Fibroblast of lung (primary cell): ENCODE data around the gene CSN3. TPM values are rescaled to one million over a fixed set of nuclear protein-coding genes. Genes with fewer than 3 reads are reported as not detected.

Source experiments
- DNase-seq, 2 donors: peaks; one replicate each; pipeline versions ENCODE4 v3.0.0 to v3.0.0-alpha.2; 2010; ENCODE audit warnings: low read depth in 2 of 2
- H2AFZ ChIP-seq: 2 replicates; pipeline ENCODE4 v1.5.1; 2012; ENCODE audit warnings: low read length, control low read depth, inconsistent platforms
- H3K27ac ChIP-seq: 2 replicates; pipeline ENCODE4 v1.5.1; 2011; ENCODE audit warnings: low read length, control low read depth; ENCODE audit not compliant: insufficient read depth
- H3K27me3 ChIP-seq: 2 replicates; pipeline ENCODE4 v1.5.1; 2011; ENCODE audit warnings: mild to moderate bottlenecking, low read length; ENCODE audit not compliant: control insufficient read depth, insufficient read depth
- H3K36me3 ChIP-seq: 2 replicates; pipeline ENCODE4 v1.5.1; 2011; ENCODE audit warnings: low read length; ENCODE audit not compliant: control insufficient read depth, insufficient read depth
- H3K4me1 ChIP-seq: 2 replicates; pipeline ENCODE4 v1.5.1; 2011; ENCODE audit warnings: low read length; ENCODE audit not compliant: control insufficient read depth, insufficient read depth; ENCODE audit errors: extremely low read depth
- H3K4me2 ChIP-seq: 2 replicates; pipeline ENCODE4 v1.5.1; 2011; ENCODE audit warnings: low read length, control low read depth; ENCODE audit not compliant: insufficient read depth; ENCODE audit errors: extremely low read depth
- H3K4me3 ChIP-seq, 4 experiments: fragments of 200-600 bp in 1 of 4; sonication (generic) in 1 of 4; replicated peaks in 1 of 4; 2 replicates each; pipeline ENCODE4 v1.5.1; 2011 to 2016; ENCODE audit warnings: low read length in 4 of 4, low read depth in 3 of 4, mild to moderate bottlenecking in 3 of 4, control low read depth in 2 of 4, inconsistent platforms in 1 of 4, mixed read lengths in 1 of 4; ENCODE audit not compliant: insufficient read depth in 1 of 4; ENCODE audit errors: control extremely low read depth in 1 of 4
- H3K79me2 ChIP-seq: 2 replicates; pipeline ENCODE4 v1.5.1; 2012; ENCODE audit warnings: mild to moderate bottlenecking, low read length, inconsistent platforms; ENCODE audit not compliant: control insufficient read depth, insufficient read depth
- H3K9ac ChIP-seq: 2 replicates; pipeline ENCODE4 v1.5.1; 2011; ENCODE audit warnings: mild to moderate bottlenecking, low read length, control low read depth; ENCODE audit not compliant: insufficient read depth
- H3K9me3 ChIP-seq: 2 replicates; pipeline ENCODE4 v1.5.1; 2012; ENCODE audit warnings: low read depth, low read length; ENCODE audit not compliant: control insufficient read depth, insufficient read depth
- H4K20me1 ChIP-seq: 2 replicates; pipeline ENCODE4 v1.5.1; 2011; ENCODE audit warnings: low read length; ENCODE audit not compliant: control insufficient read depth, insufficient read depth; ENCODE audit errors: extremely low read depth
- EZH2 ChIP-seq: IDR thresholded peaks from 2 replicates; pipeline ENCODE4 v1.5.1; 2012; ENCODE audit warnings: low read length, control low read depth, mild to moderate bottlenecking; ENCODE audit errors: missing control alignments
- polyA plus RNA-seq, 2 donors: library from polyadenylated mRNA; depleted of rRNA in 1 of 2; stranded (reverse) in 1 of 2; unstranded in 1 of 2; fragments of >200 nt; gene quantifications; 2 replicates each; pipeline ENCODE4 v1.2.1, GENCODE V29; 2011 to 2012; ENCODE audit warnings: missing spikeins in 1 of 2
- total RNA-seq: library from RNA; depleted of rRNA; stranded (reverse); fragments of >200 nt; gene quantifications from 2 replicates; pipeline ENCODE4 v1.2.1, GENCODE V29; 2014
- TF ChIP-seq, protein P1 (sequence below), 2 donors: IDR thresholded peaks in 1 of 2; conservative IDR thresholded peaks in 1 of 2; 1 replicate in 1 of 2; 2 replicates in 1 of 2; pipeline ENCODE4 v1.5.1; 2011 to 2012; ENCODE audit warnings: low read length in 2 of 2, control low read depth in 1 of 2, inconsistent platforms in 1 of 2, low read depth in 1 of 2, mild to moderate bottlenecking in 1 of 2

Gene CSN3
- total and polyA plus RNA-seq, 2 donors (not counting 1 experiment from before 2014, with no cell fraction given), result not detected

DNA sequence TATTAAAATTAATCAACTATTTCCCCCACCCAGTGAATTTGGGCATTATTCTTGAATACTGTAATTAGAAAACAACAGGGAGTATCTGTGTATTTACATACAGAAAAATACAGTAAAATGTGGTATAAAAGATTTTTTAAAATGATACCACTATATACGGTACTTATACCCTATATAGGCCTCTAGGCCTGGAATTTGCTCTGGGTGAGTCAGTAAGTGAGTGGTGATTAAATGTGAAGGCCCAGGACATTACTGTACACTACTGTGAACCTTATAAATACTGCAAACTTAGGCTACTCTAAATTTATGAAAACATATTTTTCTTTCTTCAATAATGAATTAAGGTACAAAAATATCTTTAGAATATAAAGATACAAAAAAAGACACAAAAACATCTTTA is 6.3 kb upstream of the CSN3 start:
- Histone ChIP-seq H4K20me1 (no peaks in the 10 kb centered on the region), H2AFZ (no peak overlapping the region), H3K9ac (no peak overlapping the region), H3K79me2 (no peaks in the 10 kb centered on the region), H3K9me3 (no peaks in the 10 kb centered on the region), H3K27ac (no peak overlapping the region), H3K36me3 (no peaks in the 10 kb centered on the region), H3K4me3 (no peak overlapping the region), H3K4me1 (no peaks in the 10 kb centered on the region), H3K27me3 (no peaks in the 10 kb centered on the region), H3K4me2 (no peak overlapping the region)
- DNase-seq, result peak in 1 of 2 donors; percentile 47
- no peak for TF ChIP-seq EZH2
- TF ChIP-seq, protein P1, sequence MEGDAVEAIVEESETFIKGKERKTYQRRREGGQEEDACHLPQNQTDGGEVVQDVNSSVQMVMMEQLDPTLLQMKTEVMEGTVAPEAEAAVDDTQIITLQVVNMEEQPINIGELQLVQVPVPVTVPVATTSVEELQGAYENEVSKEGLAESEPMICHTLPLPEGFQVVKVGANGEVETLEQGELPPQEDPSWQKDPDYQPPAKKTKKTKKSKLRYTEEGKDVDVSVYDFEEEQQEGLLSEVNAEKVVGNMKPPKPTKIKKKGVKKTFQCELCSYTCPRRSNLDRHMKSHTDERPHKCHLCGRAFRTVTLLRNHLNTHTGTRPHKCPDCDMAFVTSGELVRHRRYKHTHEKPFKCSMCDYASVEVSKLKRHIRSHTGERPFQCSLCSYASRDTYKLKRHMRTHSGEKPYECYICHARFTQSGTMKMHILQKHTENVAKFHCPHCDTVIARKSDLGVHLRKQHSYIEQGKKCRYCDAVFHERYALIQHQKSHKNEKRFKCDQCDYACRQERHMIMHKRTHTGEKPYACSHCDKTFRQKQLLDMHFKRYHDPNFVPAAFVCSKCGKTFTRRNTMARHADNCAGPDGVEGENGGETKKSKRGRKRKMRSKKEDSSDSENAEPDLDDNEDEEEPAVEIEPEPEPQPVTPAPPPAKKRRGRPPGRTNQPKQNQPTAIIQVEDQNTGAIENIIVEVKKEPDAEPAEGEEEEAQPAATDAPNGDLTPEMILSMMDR (conservative IDR thresholded peaks at IDR 0.05 in 1 of 2, IDR thresholded peaks at IDR 0.05 in 1 of 2; ENCODE audit: low read depth in 1 of 2, low read length in 2 of 2), result no peak

DNA sequence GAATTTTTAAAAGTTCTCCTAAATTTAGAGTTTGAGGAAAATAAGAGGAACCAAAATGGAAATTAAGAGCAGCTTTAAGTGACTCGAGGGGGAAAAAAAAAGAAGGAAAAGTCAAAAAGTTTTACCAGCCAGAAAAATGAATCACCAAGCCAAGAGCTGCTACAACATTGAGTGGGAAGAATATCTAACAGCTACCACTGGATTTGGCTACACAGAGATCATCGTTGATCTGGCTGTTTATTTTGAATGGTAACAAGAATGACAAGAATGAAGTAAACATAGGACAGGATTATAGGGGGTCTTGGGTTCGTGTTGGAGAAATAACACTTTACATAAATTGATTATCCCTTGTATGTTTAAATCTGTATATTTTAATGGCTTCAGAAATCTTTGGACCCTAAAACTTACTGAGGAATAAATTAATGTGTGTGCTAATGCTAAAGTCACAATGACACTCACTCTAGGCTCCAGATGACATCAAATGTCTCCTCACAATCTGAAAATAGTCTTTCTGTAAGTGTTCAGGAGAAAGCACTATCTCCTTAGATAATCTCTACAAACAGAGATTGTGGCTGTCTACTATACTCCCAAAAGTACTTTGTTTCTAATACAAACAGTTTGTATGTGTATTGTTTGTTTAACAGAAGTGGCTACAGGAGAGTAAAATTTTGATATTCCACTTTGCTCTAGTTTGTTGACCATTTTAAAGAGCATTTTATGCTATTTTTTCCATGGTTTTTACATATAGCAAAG is 3.1 kb upstream of the CSN3 start:
- H3K36me3 ChIP-seq, result no peaks in the 10 kb centered on the region
- no peak overlapping the region for H3K4me3 ChIP-seq
- H3K4me2 ChIP-seq, result no peak overlapping the region
- TF ChIP-seq, protein P1 (conservative IDR thresholded peaks at IDR 0.05 in 1 of 2, IDR thresholded peaks at IDR 0.05 in 1 of 2; ENCODE audit: low read depth in 1 of 2, low read length in 2 of 2), result no peak
- no peak for TF ChIP-seq EZH2
- H3K79me2 ChIP-seq, result no peaks in the 10 kb centered on the region
- no peaks in the 10 kb centered on the region for H3K4me1 ChIP-seq
- H3K27ac ChIP-seq, result no peak overlapping the region
- no peak overlapping the region for H3K9ac ChIP-seq
- DNase-seq, result peak in 1 of 2 donors; percentile 16
- no peaks in the 10 kb centered on the region for H4K20me1 ChIP-seq
- H3K9me3 ChIP-seq, result no peaks in the 10 kb centered on the region
- H3K27me3 ChIP-seq, result no peaks in the 10 kb centered on the region
- no peak overlapping the region for H2AFZ ChIP-seq

DNA sequence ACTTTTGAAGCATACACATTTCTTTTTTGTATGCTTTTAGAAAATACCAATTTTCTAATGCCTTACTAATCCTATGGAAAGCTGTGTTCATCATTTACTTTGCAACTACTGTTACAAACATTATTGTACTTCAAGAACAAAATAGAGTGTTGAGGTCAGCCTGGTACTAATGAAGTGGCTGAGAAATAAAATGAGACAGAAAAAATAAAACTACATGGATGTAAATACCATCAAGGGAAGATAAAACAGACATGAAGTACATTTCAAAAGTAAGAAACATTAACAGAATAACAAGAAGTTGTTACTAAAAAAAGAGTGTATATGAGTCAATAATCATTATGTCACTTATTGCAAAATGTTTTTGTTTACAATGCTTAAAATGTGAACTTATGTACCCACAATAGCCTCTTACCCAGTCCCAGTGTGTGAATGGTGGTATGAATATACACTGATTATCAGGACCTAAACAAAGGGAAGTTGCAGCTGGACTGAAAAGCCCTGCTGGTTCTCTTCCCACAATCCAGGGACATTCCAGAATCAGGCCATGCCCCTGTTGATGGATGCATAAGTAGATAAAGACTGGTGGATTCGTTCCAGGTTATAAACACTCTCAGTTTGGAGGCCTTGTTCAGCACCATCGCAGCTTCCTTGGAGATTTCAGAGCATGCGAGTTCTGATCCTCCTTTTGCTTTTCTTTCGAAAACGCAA is 2.4 kb upstream of the CSN3 start:
- H2AFZ ChIP-seq, result no peak overlapping the region
- no peaks in the 10 kb centered on the region for H3K4me1 ChIP-seq
- peak; percentile 29 to 97 for DNase-seq
- H3K4me2 ChIP-seq, result no peak overlapping the region
- TF ChIP-seq, protein P1 (conservative IDR thresholded peaks at IDR 0.05 in 1 of 2, IDR thresholded peaks at IDR 0.05 in 1 of 2; ENCODE audit: low read depth in 1 of 2, low read length in 2 of 2), result no peak
- no peak for TF ChIP-seq EZH2
- no peak overlapping the region for H3K27ac ChIP-seq
- no peaks in the 10 kb centered on the region for H3K79me2 ChIP-seq
- H3K27me3 ChIP-seq, result no peaks in the 10 kb centered on the region
- H3K9me3 ChIP-seq, result no peaks in the 10 kb centered on the region
- H3K4me3 ChIP-seq, result no peak overlapping the region
- H4K20me1 ChIP-seq, result no peaks in the 10 kb centered on the region
- no peaks in the 10 kb centered on the region for H3K36me3 ChIP-seq
- H3K9ac ChIP-seq, result no peak overlapping the region
